IPS-NIHi7 (cell line): ENCODE results near the gene PLEKHO2.
"Not testable (repeated sequence)": the region's sequence is repeated elsewhere in the genome, so short reads cannot be mapped to it uniquely, and the experiment has no call there.

Source experiments
- DNase-seq: peaks from one replicate; pipeline ENCODE4 v3.0.0; 2012; ENCODE audit warnings: mixed read lengths; ENCODE audit errors: extremely low spot score

The PLEKHO2 gene, protein sequence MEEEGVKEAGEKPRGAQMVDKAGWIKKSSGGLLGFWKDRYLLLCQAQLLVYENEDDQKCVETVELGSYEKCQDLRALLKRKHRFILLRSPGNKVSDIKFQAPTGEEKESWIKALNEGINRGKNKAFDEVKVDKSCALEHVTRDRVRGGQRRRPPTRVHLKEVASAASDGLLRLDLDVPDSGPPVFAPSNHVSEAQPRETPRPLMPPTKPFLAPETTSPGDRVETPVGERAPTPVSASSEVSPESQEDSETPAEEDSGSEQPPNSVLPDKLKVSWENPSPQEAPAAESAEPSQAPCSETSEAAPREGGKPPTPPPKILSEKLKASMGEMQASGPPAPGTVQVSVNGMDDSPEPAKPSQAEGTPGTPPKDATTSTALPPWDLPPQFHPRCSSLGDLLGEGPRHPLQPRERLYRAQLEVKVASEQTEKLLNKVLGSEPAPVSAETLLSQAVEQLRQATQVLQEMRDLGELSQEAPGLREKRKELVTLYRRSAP

DNA sequence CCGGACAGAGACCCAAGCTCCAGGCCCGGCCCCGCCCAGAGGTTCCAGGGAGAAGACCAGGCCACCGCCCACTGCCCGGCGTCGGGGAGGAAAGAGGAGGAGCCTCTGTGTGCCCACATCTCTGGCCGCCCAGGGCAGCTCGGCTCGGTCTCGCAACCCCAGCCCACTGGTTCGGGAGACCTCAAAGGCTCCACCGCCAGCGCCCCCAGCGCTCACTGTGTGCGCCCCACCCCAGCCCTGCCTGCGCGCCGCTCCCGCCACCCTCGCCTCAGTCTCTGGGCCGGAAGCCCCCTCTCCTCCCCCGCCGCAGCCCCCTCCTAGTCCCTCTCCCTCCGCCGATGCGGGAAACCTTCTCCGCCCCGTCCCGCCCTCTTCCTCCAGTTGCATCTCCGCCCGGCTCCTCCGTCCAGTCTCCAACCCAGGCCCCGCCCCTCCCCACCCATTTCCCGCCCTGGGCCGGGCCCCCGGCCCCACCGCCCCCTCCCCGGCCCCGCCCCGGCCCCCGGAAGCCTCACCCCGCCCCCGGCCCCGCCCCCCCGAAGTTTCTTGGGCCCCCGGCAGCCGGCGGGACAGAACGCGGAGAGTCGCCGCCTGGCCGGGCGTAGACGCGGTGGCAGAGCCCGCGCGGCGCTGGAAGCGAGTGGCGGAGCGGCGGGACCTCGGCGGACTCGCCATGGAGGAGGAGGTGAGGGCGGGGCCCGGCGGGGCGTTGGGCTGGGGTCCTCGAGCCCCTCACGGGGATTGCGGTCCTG lies at the start of gene PLEKHO2:
Gene PLEKHO2, plus strand, starts transcription at position 572 of the 752 bp plus-strand sequence. Its CDS starts 102 bp downstream, at position 674.
- DNase-seq: peak; percentile 96

DNA sequence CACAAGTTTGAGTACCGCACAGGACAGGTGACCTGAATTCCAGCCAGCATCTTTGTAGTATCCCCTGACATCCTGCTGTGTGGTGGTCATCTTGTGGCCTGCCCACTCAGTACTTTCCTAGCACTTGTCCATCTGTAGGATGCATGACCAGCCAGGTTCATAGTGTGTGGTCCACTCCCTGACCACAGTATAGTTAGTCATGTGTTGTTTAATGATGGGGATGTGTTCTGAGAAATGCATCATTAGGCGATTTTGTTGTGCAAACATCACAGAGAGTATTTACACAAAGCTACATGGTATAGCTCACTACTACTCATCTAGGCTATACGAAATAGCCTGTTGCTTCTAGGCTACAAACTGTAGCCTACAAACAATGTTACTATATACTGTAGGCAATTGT lies 49.4 kb upstream of the PLEKHO2 start:
- DNase-seq: no peak

DNA sequence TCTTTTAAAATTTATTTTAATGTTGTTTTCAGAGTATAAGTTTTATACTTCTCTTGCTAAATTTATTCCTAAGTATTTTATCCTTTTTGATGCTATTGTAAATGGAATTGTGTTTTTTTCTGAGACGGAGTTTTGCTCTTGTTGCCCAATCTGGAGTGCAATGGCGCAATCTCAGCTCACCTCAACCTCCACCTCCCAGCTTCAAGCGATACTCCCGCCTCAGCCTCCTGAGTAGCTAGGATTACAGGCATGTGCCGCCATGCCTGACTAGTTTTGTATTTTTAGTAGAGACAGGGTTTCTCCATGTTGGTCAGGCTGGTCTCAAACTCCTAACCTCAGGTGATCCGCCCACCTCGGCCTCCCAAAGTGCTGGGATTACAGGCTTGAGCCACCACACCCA lies 46.4 kb upstream of the PLEKHO2 start:
- not testable (repeated sequence) for DNase-seq

DNA sequence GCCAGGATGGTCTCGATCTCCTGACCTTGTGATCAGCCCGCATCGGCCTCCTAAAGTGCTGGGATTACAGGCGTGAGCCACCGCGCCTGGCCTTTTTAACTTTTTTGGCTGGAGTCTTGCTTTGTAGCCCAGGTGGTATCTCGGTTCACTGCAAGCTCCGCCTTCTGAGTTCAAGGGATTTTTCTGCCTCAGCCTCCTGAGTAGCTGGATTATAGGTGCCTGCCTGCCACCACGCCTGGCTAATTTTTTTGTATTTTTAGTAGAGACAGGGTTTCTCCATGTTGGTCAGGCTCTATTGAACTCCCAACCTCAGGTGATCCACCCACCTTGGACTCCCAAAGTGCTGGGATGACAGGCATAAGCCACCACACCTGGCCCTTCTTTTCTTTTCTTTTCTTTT lies 45.8 kb upstream of the PLEKHO2 start:
- not testable (repeated sequence) for DNase-seq

DNA sequence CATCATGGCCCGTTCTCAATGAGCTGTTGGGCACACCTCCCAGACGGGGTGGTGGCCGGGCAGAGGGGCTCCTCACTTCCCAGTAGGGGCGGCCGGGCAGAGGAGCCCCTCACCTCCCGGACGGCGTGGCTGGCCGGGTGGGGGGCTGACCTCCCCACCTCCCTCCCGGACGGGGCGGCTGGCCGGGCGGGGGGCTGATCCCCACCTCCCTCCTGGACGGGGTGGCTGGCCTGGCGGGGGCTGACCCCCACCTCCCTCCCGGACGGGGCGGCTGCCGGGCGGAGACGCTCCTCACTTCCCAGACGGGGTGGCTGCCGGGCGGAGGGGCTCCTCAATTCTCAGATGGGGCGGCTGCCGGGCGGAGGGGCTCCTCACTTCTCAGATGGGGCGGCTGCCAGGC lies 42.8 kb upstream of the PLEKHO2 start:
- not testable (repeated sequence) for DNase-seq

DNA sequence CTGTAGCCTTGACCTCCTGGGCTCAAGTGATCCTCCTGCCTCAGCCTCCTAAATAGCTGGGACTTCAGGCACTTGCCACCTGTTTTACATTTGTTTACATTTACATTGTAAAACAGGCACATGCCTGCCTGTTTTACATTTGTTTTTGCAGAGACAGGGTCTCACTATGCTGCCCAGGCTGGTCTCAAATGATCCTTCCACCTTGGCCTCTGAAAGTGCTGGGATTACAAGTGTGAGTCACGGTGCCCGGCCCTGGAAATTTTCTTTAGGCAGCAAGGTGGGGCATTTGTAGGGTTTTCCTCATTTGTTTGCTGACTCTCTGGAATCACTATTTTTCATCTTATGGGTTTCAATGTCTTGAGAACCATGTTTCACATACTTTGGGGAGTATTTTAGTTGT lies 41.2 kb upstream of the PLEKHO2 start:
- no peak for DNase-seq

DNA sequence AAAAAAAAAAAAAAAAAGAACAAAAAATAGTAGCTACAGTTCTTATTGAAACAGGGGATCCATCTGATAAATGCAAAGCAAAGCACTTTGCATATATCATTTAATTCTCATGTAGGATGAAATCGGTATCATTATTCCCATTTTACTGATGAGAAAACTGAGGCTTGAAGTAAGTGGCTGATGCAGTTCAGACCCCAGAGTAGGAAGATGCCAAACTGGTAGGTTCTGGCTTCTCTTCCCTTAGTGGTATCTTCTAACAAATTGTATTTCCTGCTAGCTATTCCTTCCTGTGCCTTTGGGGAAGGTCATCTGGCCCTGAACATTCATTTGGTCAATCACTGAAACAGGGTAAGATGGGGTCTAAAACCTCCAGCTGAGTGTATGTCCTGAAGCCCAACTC lies 38.2 kb upstream of the PLEKHO2 start:
- DNase-seq: no peak

DNA sequence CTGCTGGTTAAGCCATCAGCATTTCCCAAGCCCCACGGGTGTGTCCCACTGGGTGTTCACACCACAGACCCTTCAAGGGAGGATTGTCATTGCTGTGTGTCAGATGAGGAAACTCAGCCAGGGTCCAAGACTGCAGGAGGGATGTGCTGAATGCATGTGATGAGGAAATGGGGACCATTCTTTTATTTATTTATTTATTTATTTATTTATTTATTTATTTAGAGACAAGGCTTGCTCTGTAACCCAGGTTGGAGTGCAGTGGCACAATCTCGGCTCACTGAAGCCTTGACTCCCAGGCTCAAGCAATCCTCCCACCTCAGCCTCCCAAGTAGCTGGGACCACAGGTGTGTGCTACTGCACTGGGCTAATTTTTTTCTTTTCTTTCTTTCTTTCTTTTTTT lies 37.1 kb upstream of the PLEKHO2 start:
- DNase-seq: no peak

DNA sequence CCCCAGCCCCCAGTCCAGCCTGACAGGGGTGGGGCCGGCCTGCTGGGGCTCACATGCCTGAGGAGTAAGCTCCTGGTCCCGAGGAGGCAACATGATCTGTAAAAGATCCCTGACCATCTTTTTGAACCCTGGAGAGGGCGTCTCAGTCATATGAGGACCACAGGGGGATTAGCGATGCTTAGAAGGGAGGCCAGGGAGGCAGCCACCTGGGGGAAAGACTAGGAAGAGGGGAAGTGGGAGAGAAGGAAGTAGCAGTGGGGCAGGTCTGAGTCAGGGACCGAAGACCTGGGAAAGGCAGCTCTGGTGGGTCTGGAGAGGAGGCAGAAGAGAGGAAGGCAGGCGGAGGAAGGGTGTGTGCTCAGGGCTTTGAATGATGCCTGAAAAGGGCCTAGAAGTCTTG lies 35.2 kb upstream of the PLEKHO2 start:
- DNase-seq: peak; percentile 46

DNA sequence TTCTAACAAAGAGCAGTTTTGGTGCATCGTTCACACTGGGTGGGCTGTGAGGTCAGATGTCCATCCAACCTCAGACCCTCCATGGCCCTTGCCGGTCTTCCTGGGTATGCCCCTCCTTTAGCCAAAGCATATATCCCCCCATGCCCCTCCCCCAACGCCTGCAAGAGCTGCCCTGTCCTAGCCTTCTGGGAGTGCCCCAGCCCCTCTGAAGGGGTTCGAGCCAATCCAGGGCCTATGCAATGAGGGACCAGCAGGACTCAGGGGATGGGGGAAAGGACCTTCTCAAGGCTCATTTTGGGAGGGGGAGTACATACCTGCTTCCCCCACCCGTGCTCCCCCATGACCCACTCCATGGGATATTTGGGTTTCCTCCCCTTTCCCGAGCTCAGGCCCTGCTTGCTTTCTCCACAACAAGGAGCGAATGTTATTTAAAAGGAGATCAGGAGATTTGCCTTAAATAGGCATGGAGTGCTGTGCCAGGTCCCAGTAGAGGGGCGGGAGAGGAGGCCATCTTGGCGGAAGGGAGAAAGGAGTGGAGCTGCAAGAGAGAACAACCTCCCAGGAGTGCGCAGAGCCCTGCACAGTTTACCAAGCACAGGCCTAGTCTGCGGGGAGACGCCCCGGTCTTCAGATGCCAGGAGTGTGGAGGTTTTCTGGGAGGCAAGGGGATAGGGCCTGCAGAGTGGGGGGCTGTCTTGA lies 34.5 kb upstream of the PLEKHO2 start:
- peak; percentile 63 for DNase-seq

DNA sequence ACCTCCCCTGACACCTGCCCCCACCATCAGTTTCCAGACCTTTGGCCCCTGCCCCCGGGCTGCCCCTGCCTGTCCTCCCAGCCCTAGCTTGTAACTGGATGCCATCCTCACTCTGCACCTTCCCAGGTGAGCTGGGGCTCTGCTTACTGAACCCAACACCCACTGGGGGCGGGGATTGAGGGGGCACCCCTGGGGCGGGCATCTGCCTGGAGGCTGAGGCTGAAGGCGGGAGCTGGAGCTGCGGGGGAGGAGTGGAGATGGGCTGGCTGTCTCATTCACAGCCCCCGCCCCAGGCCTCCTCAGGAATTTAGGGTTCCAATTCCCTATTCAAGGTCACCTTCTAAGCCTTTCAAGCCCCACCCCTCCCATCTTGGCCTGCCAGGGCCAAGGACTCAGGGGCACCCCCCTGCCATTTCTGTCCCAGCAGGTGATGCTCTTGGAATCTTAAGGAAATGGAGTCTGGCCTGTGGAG lies 33.9 kb upstream of the PLEKHO2 start:
- peak; percentile 79 for DNase-seq

DNA sequence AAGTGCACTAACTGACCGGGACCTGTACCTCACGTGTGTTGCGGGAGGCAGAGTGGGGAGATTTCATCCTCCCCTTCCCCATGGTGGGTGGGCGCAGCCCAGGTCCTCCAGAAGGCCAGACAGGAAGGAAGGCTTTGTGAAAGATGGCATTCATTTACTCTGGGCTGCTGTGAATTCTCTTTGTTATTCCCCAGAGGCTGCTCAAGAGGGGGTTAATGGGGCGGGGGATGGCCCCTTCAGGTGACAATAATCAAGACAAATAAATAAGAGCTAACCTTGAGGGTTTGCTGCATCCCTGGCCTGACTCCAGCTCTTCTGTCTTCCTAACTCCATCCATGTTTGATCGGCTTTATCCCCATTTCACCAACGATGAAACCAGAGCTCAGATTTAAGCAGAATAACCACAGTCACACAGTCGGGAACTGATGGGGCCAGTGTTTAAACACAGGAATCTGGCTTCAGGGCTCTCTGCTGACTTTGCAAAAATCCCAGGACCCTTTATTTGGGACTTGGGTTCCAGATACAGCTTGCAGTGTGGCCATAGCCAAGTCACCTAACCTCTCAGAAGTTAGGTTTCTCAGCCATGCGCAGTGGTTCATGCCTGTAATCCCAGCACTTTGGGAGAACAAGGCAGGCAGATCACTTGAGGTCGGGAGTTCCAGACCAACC lies 32.8 kb upstream of the PLEKHO2 start:
- DNase-seq: peak; percentile 57

DNA sequence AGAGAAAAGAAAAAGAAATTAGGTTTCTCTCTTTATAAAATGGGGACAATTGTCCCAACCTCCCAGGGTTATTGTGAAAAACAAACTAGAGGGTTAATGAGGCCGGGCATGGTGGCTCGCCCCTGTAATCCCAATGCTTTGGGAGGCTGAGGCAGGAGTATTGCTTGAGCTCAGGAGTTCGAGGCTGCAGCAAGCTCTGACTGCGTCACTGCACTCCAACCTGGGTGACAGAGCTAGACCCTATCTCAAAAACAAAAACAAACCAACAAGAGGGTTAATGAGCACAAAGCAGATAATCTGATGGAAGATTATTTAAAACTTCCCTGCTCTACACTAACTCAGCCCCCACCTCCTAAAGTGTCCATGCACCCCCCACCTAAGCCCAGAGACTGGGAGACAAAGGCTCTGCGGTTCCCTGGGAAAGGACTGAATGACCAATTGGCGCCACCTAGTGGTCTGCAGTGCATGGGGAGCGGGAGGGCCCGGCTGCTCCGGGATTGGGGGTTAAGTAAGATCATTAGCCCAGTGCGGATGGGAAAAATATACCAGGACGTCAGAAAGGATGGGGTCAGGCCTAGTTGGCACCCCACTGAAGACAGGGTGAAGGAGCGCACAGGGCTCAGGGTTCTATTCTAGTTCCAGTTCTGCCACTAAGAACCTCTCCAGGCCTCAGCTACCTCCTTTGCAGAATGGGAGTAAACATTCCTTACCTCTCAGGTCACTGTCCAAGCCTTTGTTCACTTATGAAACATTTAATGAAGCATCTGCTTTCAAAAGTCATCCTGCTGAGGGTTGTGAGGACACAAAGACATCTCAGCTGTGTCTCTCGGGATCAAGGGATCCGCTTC lies 31.8 kb upstream of the PLEKHO2 start:
- peak; percentile 77 for DNase-seq

DNA sequence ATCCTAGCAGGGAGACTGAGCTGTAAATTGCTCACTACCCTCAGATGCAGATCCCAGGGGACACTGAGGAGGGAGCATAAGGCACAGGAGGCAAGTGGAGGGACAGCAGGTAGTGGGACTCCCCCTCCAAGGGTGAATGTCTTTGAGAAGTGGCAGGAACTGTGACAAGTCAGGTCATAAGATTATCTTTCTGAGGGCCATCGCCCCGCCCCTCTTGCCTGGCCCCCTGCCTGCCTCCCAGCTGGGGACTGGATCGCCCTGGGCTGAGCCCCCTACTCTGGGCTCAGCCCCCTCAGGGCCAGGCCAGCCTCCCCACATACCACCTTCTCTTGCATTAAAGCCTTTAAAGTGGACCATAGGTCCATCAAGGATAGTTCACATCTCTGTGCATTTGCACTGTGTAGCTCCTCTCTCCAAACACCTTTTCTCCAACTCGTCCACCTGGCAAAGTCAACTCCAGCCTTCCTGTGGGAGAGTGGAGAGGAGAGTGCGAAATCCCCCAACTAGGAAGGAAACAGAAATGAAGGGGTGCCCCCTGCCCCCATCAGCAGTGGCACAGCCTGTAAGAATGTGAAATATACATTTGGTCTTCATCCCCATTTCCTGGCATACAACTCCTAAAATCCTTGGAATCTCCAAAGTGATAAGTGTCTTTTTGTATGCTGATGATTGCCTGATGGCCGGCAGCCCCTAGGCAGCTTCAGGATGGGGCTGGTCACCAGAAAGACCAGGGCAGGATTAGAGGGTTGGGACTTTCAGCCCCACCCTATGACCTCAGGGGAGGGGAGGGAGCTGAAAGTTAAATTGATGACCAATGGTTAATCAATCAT lies 31.0 kb upstream of the PLEKHO2 start:
- DNase-seq: no peak

DNA sequence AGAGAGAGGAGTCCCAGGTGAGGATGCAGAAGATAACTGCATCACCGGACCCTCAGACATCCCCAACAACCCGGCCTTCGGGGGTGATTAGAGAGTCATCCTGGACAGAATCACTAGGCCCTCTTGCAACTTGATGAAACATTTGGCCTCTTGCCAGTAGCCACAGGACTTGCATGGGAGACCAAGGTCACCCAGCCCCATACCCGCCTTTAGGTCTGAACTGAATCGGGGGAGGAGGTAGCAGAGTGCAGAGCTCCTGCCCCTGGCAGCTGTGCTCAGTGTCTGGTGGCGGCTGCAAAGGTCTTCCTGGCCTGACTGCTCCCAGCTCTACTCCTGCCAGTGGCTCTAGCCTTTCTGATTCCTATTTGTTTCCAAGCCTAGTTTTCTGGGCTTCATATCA lies 28.6 kb upstream of the PLEKHO2 start:
- DNase-seq: no peak

DNA sequence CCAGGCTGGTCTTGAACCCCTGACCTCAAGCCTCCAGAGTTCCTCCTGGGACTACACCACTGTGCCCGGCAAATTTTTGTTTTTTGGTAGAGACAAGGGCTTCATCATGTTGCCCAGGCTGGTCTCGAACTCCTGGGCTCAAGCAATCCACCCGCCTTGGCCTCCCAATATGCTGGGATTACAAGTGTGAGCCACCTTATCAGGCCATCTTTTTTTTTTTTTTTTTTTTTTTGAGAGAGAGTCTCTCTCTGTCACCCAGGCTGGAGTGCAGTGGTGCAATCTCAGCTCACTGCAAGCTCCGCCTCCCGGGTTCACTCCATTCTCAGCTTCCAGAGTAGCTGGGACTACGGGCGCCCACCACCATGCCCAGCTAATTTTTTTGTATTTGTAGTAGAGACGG lies 27.4 kb upstream of the PLEKHO2 start:
- not testable (repeated sequence) for DNase-seq

DNA sequence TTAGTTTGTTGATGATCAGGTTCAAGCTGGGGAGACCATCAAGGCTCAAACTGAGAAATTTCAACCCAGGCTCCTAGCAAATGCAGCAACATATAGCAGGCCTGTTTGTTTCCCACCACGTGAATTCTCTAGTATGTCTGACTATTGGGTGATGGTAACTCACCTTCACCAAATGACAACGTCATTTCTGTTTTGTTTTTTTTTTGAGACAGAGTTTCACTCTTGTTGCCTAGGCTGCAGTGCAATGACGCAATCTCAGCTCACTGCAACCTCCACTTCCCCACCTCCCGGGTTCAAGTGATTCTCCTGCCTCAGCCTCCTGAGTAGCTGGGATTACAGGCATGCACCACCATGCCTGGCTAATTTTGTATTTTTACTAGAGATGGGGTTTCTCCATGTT lies 26.8 kb upstream of the PLEKHO2 start:
- not testable (repeated sequence) for DNase-seq

DNA sequence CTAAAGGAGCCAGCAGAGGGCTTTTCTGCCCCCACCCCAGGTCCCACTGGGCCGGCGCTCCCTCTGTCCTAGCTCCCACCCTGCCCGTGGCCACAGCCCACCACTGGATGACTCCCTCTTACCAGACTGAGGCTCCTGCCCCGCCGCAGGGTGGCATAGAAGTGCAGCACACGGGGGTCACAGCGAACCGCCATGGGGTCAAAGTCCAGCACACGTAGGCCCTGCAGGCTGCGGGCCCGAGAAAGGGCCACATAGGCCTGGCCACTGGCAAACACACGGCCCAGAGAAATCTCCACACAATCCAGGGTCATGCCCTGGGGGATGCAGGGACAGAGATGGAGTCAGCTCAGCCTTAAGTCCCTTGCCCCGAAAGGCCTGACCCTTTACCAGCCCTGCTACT lies 25.3 kb upstream of the PLEKHO2 start:
- no peak for DNase-seq

DNA sequence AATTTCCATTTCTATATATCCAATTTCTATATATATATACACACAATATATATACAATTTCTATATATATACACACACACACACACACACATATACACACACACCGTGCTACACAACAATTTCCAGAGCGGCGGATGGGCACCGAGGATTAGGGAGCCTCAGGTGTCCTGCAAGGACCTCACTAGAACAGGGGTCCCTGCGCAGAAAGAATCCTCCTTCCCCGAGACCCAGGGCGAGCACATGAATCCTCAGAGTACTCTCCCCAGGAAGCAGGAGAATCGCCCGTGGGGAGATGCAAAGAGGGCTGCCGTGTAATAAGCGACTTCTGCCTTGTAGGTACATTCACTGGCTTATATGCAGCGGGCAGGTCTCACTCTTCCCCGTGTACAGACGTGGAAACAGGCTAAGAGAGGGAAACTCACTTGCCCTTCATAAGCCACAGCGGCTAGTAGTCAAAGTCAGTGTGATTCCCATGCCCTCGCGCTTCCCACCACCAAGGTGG lies 16.7 kb upstream of the PLEKHO2 start:
- no peak for DNase-seq
